ENCODE data around the gene VCAN. TPM values are rescaled to one million over a fixed set of nuclear protein-coding genes. Genes with fewer than 3 reads are reported as not detected.

VCAN gene
- total and polyA plus RNA-seq, 2 of the 4 experiments (the other 2 are of a cell fraction) = 45.3 to 158 TPM

DNA sequence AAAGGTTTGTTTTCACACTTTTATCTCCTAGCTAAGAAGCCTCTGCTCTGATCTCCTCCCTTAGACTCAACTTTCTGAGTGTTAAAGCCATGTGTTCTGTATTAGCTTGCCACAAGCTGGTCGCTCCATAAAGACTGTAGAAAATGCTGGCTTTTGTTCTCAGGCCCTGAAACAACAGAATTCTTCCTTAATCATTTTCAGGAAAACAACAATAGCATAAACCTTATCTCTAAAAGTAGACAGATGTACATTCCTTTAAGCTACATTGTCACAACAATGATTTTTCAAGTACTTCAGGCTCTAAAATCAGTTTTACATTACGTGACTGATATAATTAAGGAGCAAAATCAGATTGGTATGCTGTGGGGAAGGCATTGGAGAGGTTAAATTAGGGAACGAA lies 41.9 kb downstream of the VCAN start:
- Histone ChIP-seq H3K14ac (replicated peaks; ENCODE audit: low read depth, low read length) (peak overlapping the region; percentile 74; the same call in 1 of the 2 replicates), H4K8ac (ENCODE audit: low read depth in 2 of 2, low read length in 2 of 2) (peak overlapping the region in 1 of 2 experiments; percentile 50; a peak in 1 of 4 replicates), H3K9ac (ENCODE audit: low read depth, low read length) (no peak overlapping the region), H3K18ac (ENCODE audit: low read depth, low read length) (peak overlapping the region; percentile 63; the same call in 1 of the 2 replicates), H2AFZ (replicated peaks; ENCODE audit: low read length, poor library complexity) (no peak overlapping the region), H3K9me3 (ENCODE audit: control insufficient read depth, insufficient read depth, low read length) (no peaks in the 10 kb centered on the region), H3K36me3 (ENCODE audit: control insufficient read depth, insufficient read depth, low read length) (no peaks in the 10 kb centered on the region; the same call in 1 of the 2 replicates), H4K20me1 (ENCODE audit: insufficient read depth, low read length) (no peaks in the 10 kb centered on the region), H2BK120ac (ENCODE audit: low read depth, low read length) (no peak overlapping the region), H2BK20ac (ENCODE audit: low read depth, low read length) (no peak overlapping the region), H3K4ac (ENCODE audit: low read depth, low read length) (peak overlapping the region; percentile 25; the same call in 1 of the 2 replicates), H3K27me3 (ENCODE audit: control insufficient read depth, insufficient read depth, low read length) (no peaks in the 10 kb centered on the region), H3K4me3 (ENCODE audit: insufficient read depth, low read depth, low read length) (no peak overlapping the region), H4K5ac (ENCODE audit: low read depth, low read length) (peak overlapping the region; percentile 68; the same call in 1 of the 2 replicates), H3K79me1 (ENCODE audit: low read depth in 1 of 2, low read length in 2 of 2) (peaks cover 0 to 9% of the 10 kb centered on the region in 2 experiments; a peak in 1 of 4 replicates), H2BK5ac (ENCODE audit: low read depth, low read length, poor library complexity, severe bottlenecking) (peak overlapping the region; percentile 38), H3K4me2 (ENCODE audit: low read depth, low read length) (no peak overlapping the region), H3K4me1 (ENCODE audit: control insufficient read depth, insufficient read depth, low read length) (peaks cover 8% of the 10 kb centered on the region), H2AK5ac (ENCODE audit: low read depth, low read length) (no peak overlapping the region), H3K27ac (ENCODE audit: insufficient read depth, low read length) (no peak overlapping the region), H3K9me1 (ENCODE audit: insufficient read depth, low read length) (peaks cover 4% of the 10 kb centered on the region; the same call in 1 of the 2 replicates), H2BK15ac (ENCODE audit: low read depth, low read length) (no peak overlapping the region), H2AK9ac (replicated peaks; ENCODE audit: low read depth, low read length, poor library complexity) (no peak overlapping the region), H4K91ac (ENCODE audit: insufficient read depth, low read depth, low read length) (no peak overlapping the region), H3K56ac (ENCODE audit: extremely low read depth, insufficient read depth, low read length) (no peak overlapping the region), H3K23ac (ENCODE audit: low read depth, low read length) (no peak overlapping the region)
- intact Hi-C loops (cut with micrococcal nuclease) = no loop called here
- dilution Hi-C loops (cut with HindIII; ENCODE audit: low sequenced_read_pairs, unreplicated experiment) = no loop called here
- ATAC-seq (ENCODE audit: low read depth) (no peak), DNase-seq (no peak)
- in situ Hi-C loops (cut with MboI; ENCODE audit: low sequenced_read_pairs) = no loop called here
- TF ChIP-seq NFE2L2 (IDR thresholded peaks at IDR 0.05; ENCODE audit: low read depth, low read length) = no peak
- no peak for TF ChIP-seq FOS (IDR thresholded peaks at IDR 0.05; ENCODE audit: low read depth, low read length)
- no peak for TF ChIP-seq MAFK (IDR thresholded peaks at IDR 0.05; ENCODE audit: low read depth, low read length)
- TF ChIP-seq, protein P1, sequence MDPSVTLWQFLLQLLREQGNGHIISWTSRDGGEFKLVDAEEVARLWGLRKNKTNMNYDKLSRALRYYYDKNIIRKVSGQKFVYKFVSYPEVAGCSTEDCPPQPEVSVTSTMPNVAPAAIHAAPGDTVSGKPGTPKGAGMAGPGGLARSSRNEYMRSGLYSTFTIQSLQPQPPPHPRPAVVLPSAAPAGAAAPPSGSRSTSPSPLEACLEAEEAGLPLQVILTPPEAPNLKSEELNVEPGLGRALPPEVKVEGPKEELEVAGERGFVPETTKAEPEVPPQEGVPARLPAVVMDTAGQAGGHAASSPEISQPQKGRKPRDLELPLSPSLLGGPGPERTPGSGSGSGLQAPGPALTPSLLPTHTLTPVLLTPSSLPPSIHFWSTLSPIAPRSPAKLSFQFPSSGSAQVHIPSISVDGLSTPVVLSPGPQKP (IDR thresholded peaks at IDR 0.05; ENCODE audit: borderline replicate concordance, low read depth, low read length) = no peak
- TF ChIP-seq, protein P2, sequence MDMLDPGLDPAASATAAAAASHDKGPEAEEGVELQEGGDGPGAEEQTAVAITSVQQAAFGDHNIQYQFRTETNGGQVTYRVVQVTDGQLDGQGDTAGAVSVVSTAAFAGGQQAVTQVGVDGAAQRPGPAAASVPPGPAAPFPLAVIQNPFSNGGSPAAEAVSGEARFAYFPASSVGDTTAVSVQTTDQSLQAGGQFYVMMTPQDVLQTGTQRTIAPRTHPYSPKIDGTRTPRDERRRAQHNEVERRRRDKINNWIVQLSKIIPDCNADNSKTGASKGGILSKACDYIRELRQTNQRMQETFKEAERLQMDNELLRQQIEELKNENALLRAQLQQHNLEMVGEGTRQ (IDR thresholded peaks at IDR 0.05; ENCODE audit: low read depth, low read length) = no peak
- TF ChIP-seq MXI1 (IDR thresholded peaks at IDR 0.05; ENCODE audit: borderline replicate concordance, low read depth, low read length) = no peak
- no peak for TF ChIP-seq CEBPB (IDR thresholded peaks at IDR 0.05; ENCODE audit: low read depth, low read length)
- TF ChIP-seq BHLHE40 (IDR thresholded peaks at IDR 0.05; ENCODE audit: low read depth, low read length) = no peak
- TF ChIP-seq RAD21 (IDR thresholded peaks at IDR 0.05; ENCODE audit: low read length) = no peak
- TF ChIP-seq, protein P3, sequence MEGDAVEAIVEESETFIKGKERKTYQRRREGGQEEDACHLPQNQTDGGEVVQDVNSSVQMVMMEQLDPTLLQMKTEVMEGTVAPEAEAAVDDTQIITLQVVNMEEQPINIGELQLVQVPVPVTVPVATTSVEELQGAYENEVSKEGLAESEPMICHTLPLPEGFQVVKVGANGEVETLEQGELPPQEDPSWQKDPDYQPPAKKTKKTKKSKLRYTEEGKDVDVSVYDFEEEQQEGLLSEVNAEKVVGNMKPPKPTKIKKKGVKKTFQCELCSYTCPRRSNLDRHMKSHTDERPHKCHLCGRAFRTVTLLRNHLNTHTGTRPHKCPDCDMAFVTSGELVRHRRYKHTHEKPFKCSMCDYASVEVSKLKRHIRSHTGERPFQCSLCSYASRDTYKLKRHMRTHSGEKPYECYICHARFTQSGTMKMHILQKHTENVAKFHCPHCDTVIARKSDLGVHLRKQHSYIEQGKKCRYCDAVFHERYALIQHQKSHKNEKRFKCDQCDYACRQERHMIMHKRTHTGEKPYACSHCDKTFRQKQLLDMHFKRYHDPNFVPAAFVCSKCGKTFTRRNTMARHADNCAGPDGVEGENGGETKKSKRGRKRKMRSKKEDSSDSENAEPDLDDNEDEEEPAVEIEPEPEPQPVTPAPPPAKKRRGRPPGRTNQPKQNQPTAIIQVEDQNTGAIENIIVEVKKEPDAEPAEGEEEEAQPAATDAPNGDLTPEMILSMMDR (conservative IDR thresholded peaks at IDR 0.05; ENCODE audit: low read depth, low read length) = no peak
- no peak for TF ChIP-seq POLR2A (IDR thresholded peaks at IDR 0.05; ENCODE audit: low read depth, low read length)
- TF ChIP-seq MAZ (IDR thresholded peaks at IDR 0.05; ENCODE audit: borderline replicate concordance, low read depth, low read length) = no peak
- TF ChIP-seq RFX5 (IDR thresholded peaks at IDR 0.05; ENCODE audit: low read depth, low read length) = no peak
- no peak for TF ChIP-seq CHD1 (IDR thresholded peaks at IDR 0.05; ENCODE audit: low read depth, low read length)
- TF ChIP-seq RCOR1 (IDR thresholded peaks at IDR 0.05; ENCODE audit: insufficient replicate concordance, low read length) = no peak
- no peak for TF ChIP-seq SMC3 (IDR thresholded peaks at IDR 0.05; ENCODE audit: low read depth, low read length)
- BruUV-seq (replicated peaks) = no TSS peak
- WGBS, 2 experiments (ENCODE audit: extremely low coverage in 2 of 2, insufficient read length in 1 of 2) = no CpG with 5 or more reads among the region's 3 CpGs
- ChIA-PET POLR2A (ENCODE audit: unreplicated experiment) (no interaction called here), CTCF (no interaction called here)

Measured in IMR-90 (cell line).